IMR-90 (cell line): ENCODE data around the gene MAN1A2. TPM values are rescaled to one million over a fixed set of nuclear protein-coding genes. Genes with fewer than 3 reads are reported as not detected.

ENCODE experiments used
- ATAC-seq: fragments of 200-7000 bp; cut with Tn5 transposase; 2 replicates; pipeline ENCODE4 v1.9.1; 2020; ENCODE audit warnings: low read depth, mild to moderate bottlenecking, moderate library complexity
- BruUV-seq: library from RNA; stranded (reverse); fragments of 400-500 nt; replicated peaks from 2 replicates; lab custom pipeline; 2021; lab: Mats Ljungman, UMichigan
- CTCF ChIA-PET: fragments of 300-600 bp; formaldehyde crosslinking; extraction: SDS; loops from one replicate; lab custom pipeline; 2021; ENCODE audit warnings: antibody characterized with exemption; lab: Yijun Ruan, JAX
- POLR2A ChIA-PET: fragments of 300-600 bp; sonication (Branson Sonifier 250); formaldehyde crosslinking; loops from one replicate; lab custom pipeline; 2022; ENCODE audit warnings: antibody characterized with exemption; ENCODE audit not compliant: unreplicated experiment; lab: Charles Lee
- DNase-seq: peaks from one replicate; pipeline ENCODE4 v3.0.0; 2013
- H2AFZ ChIP-seq: replicated peaks from 2 replicates; pipeline ENCODE3; 2013; ENCODE audit warnings: low read length, mild to moderate bottlenecking; ENCODE audit not compliant: poor library complexity
- H2AK5ac ChIP-seq: 2 replicates; pipeline ENCODE4 v1.6.1; 2013; ENCODE audit warnings: low read depth, low read length, inconsistent platforms
- H2AK9ac ChIP-seq: replicated peaks from 2 replicates; pipeline ENCODE3; 2013; ENCODE audit warnings: mild to moderate bottlenecking, low read depth, low read length, moderate library complexity; ENCODE audit not compliant: poor library complexity
- H2BK120ac ChIP-seq: 2 replicates; pipeline ENCODE4 v1.6.1; 2013; ENCODE audit warnings: low read depth, low read length, inconsistent platforms
- H2BK15ac ChIP-seq: 3 replicates; pipeline ENCODE4 v1.6.1; 2013; ENCODE audit warnings: low read depth, low read length, inconsistent platforms
- H2BK20ac ChIP-seq: 2 replicates; pipeline ENCODE4 v1.6.1; 2013; ENCODE audit warnings: low read depth, mild to moderate bottlenecking, inconsistent platforms, low read length, moderate library complexity
- H2BK5ac ChIP-seq: 2 replicates; pipeline ENCODE4 v1.6.1; 2013; ENCODE audit warnings: mild to moderate bottlenecking, low read depth, low read length, inconsistent platforms; ENCODE audit not compliant: poor library complexity, severe bottlenecking
- H3K14ac ChIP-seq: replicated peaks from 2 replicates; pipeline ENCODE4 v1.6.1; 2013; ENCODE audit warnings: low read depth, low read length, inconsistent platforms
- H3K18ac ChIP-seq: 2 replicates; pipeline ENCODE4 v1.6.1; 2013; ENCODE audit warnings: low read depth, low read length, control low read depth
- H3K23ac ChIP-seq: 2 replicates; pipeline ENCODE4 v1.6.1; 2013; ENCODE audit warnings: low read depth, low read length, inconsistent platforms
- H3K27ac ChIP-seq: 2 replicates; pipeline ENCODE4 v1.5.1; 2013; ENCODE audit warnings: mild to moderate bottlenecking, control low read depth, low read length; ENCODE audit not compliant: insufficient read depth
- H3K27me3 ChIP-seq: 2 replicates; pipeline ENCODE4 v1.6.1; 2013; ENCODE audit warnings: low read length; ENCODE audit not compliant: control insufficient read depth, insufficient read depth
- H3K36me3 ChIP-seq: 2 replicates; pipeline ENCODE4 v1.6.1; 2013; ENCODE audit warnings: low read length, mixed read lengths; ENCODE audit not compliant: control insufficient read depth, insufficient read depth
- H3K4ac ChIP-seq: 2 replicates; pipeline ENCODE4 v1.6.1; 2013; ENCODE audit warnings: low read depth, low read length, inconsistent platforms
- H3K4me1 ChIP-seq: 2 replicates; pipeline ENCODE4 v1.6.1; 2013; ENCODE audit warnings: low read length, mixed read lengths; ENCODE audit not compliant: control insufficient read depth, insufficient read depth
- H3K4me2 ChIP-seq: 2 replicates; pipeline ENCODE4 v1.6.1; 2013; ENCODE audit warnings: low read depth, mild to moderate bottlenecking, control low read depth, low read length, moderate library complexity
- H3K4me3 ChIP-seq: 2 replicates; pipeline ENCODE4 v1.5.1; 2013; ENCODE audit warnings: low read depth, mild to moderate bottlenecking, control low read depth, low read length, moderate library complexity; ENCODE audit not compliant: insufficient read depth
- H3K56ac ChIP-seq: 2 replicates; pipeline ENCODE4 v1.6.1; 2013; ENCODE audit warnings: low read length, inconsistent platforms; ENCODE audit not compliant: insufficient read depth; ENCODE audit errors: extremely low read depth
- H3K79me1 ChIP-seq, 2 experiments: 2 replicates each; pipeline ENCODE4 v1.6.1; 2013; ENCODE audit warnings: low read length in 2 of 2, inconsistent platforms in 1 of 2, low read depth in 1 of 2
- H3K9ac ChIP-seq: 2 replicates; pipeline ENCODE4 v1.6.1; 2013; ENCODE audit warnings: low read depth, low read length, control low read depth
- H3K9me1 ChIP-seq: 2 replicates; pipeline ENCODE4 v1.6.1; 2013; ENCODE audit warnings: low read length, inconsistent platforms; ENCODE audit not compliant: insufficient read depth
- H3K9me3 ChIP-seq: 2 replicates; pipeline ENCODE4 v1.6.1; 2013; ENCODE audit warnings: low read length; ENCODE audit not compliant: control insufficient read depth, insufficient read depth
- H4K20me1 ChIP-seq: 2 replicates; pipeline ENCODE4 v1.6.1; 2013; ENCODE audit warnings: low read length, inconsistent platforms; ENCODE audit not compliant: insufficient read depth
- H4K5ac ChIP-seq: 2 replicates; pipeline ENCODE4 v1.6.1; 2013; ENCODE audit warnings: mild to moderate bottlenecking, low read depth, low read length, control low read depth
- H4K8ac ChIP-seq, 2 experiments: 2 replicates each; pipeline ENCODE4 v1.6.1; 2013; ENCODE audit warnings: low read depth in 2 of 2, low read length in 2 of 2, control low read depth in 1 of 2, inconsistent platforms in 1 of 2
- H4K91ac ChIP-seq: 2 replicates; pipeline ENCODE4 v1.6.1; 2013; ENCODE audit warnings: low read depth, low read length, inconsistent platforms; ENCODE audit not compliant: insufficient read depth
- CEBPB ChIP-seq: IDR thresholded peaks from 2 replicates; pipeline ENCODE4 v1.6.1; 2012; ENCODE audit warnings: low read depth, low read length, improper control_type of control experiment
- FOS ChIP-seq: fragments of 150-350 bp; IDR thresholded peaks from 2 replicates; pipeline ENCODE4 v1.6.1; 2016; ENCODE audit warnings: low read depth, low read length
- MAZ ChIP-seq: IDR thresholded peaks from 2 replicates; pipeline ENCODE4 v1.6.1; 2012; ENCODE audit warnings: low read depth, mild to moderate bottlenecking, low read length, improper control_type of control experiment, moderate library complexity, borderline replicate concordance
- MXI1 ChIP-seq: IDR thresholded peaks from 2 replicates; pipeline ENCODE4 v1.6.1; 2012; ENCODE audit warnings: low read depth, mild to moderate bottlenecking, low read length, moderate library complexity, borderline replicate concordance
- NFE2L2 ChIP-seq: fragments of 150-350 bp; IDR thresholded peaks from 2 replicates; pipeline ENCODE4 v1.6.1; 2016; ENCODE audit warnings: low read depth, mild to moderate bottlenecking, low read length
- POLR2A ChIP-seq: IDR thresholded peaks from 2 replicates; pipeline ENCODE4 v1.6.1; 2012; ENCODE audit warnings: mild to moderate bottlenecking, low read depth, low read length
- RAD21 ChIP-seq: IDR thresholded peaks from 2 replicates; pipeline ENCODE4 v1.6.1; 2012; ENCODE audit warnings: low read length, improper control_type of control experiment
- RCOR1 ChIP-seq: IDR thresholded peaks from 2 replicates; pipeline ENCODE4 v1.6.1; 2012; ENCODE audit warnings: mild to moderate bottlenecking, low read length, improper control_type of control experiment; ENCODE audit not compliant: insufficient replicate concordance
- RFX5 ChIP-seq: IDR thresholded peaks from 2 replicates; pipeline ENCODE4 v1.8.0; 2012; ENCODE audit warnings: low read depth, mild to moderate bottlenecking, low read length, moderate library complexity
- SMC3 ChIP-seq: fragments of 150-350 bp; IDR thresholded peaks from 2 replicates; pipeline ENCODE4 v1.6.1; 2016; ENCODE audit warnings: low read depth, mild to moderate bottlenecking, antibody characterized with exemption, low read length, moderate library complexity
- USF2 ChIP-seq: fragments of 150-350 bp; IDR thresholded peaks from 2 replicates; pipeline ENCODE4 v1.6.1; 2017; ENCODE audit warnings: mild to moderate bottlenecking, antibody characterized with exemption, low read length, low read depth
- WGBS, 2 experiments: methylation state at CpG; one replicate each; pipeline versions ENCODE4 v1.1.5 to v1.1.7; 2013; ENCODE audit warnings: missing lambda C conversion rate in 2 of 2; ENCODE audit not compliant: insufficient read length in 1 of 2; ENCODE audit errors: extremely low coverage in 2 of 2; 5-methylcytosine and 5-hydroxymethylcytosine counted together
- dilution Hi-C: fragments of 300-500 bp; cut with HindIII; formaldehyde crosslinking; loops from one replicate; pipeline ENCODE4 v1.14.3; 2018; ENCODE audit warnings: low sequenced_read_pairs; ENCODE audit not compliant: unreplicated experiment
- in situ Hi-C: fragments of 300-500 bp; cut with MboI; formaldehyde crosslinking; loops from 3 replicates; pipeline ENCODE4 v1.14.3; 2019; ENCODE audit warnings: low sequenced_read_pairs, inconsistent platforms, mixed read lengths
- intact Hi-C: fragments of 100-400 bp; cut with micrococcal nuclease; formaldehyde crosslinking; loops from 2 replicates; pipeline ENCODE4 v1.10.0; 2022
- polyA plus RNA-seq, 3 experiments: library from polyadenylated mRNA; depleted of rRNA; stranded (reverse); fragments of >200 nt; gene quantifications; 2 replicates each; pipeline ENCODE4 v1.2.3, GENCODE V29; 2012; ENCODE audit warnings: low replicate concordance in 1 of 3
- total RNA-seq: library from RNA; depleted of rRNA; stranded (reverse); fragments of >200 nt; gene quantifications from 2 replicates; pipeline ENCODE4 v1.2.3, GENCODE V29; 2012
- TF ChIP-seq, protein P1 (sequence below): conservative IDR thresholded peaks from 2 replicates; pipeline ENCODE4 v1.5.1; 2012; ENCODE audit warnings: mild to moderate bottlenecking, low read depth, low read length, improper control_type of control experiment

The MAN1A2 gene
- total and polyA plus RNA-seq, 2 of the 4 experiments (the other 2 are of a cell fraction) = 12.4 to 29.4 TPM

- Histone ChIP-seq H3K14ac (no peak overlapping the region), H3K4ac (no peak overlapping the region), H3K4me1 (no peaks in the 10 kb centered on the region), H2BK5ac (no peak overlapping the region), H3K27me3 (no peaks in the 10 kb centered on the region), H3K9ac (no peak overlapping the region), H2AK5ac (no peak overlapping the region), H2AK9ac (no peak overlapping the region), H3K18ac (no peak overlapping the region), H3K4me3 (no peak overlapping the region), H4K5ac (no peak overlapping the region), H2AFZ (no peak overlapping the region), H4K8ac (no peak overlapping the region), H3K23ac (no peak overlapping the region), H3K79me1 (peaks cover 5 to 9% of the 10 kb centered on the region in 2 experiments; a peak in 1 of 4 replicates), H3K56ac (no peak overlapping the region), H2BK120ac (no peak overlapping the region), H3K9me1 (no peaks in the 10 kb centered on the region), H4K20me1 (no peaks in the 10 kb centered on the region; the same call in 1 of the 2 replicates), H4K91ac (no peak overlapping the region), H3K36me3 (peaks cover 2% of the 10 kb centered on the region; the same call in 1 of the 2 replicates), H3K27ac (no peak overlapping the region), H3K9me3 (no peaks in the 10 kb centered on the region), H3K4me2 (no peak overlapping the region), H2BK15ac (no peak overlapping the region), H2BK20ac (no peak overlapping the region)
- no peak for ATAC-seq
- in situ Hi-C loops (no loop called here), dilution Hi-C loops (no loop called here), intact Hi-C loops (no loop called here)
- DNase-seq = no peak
- BruUV-seq = no TSS peak
- no peak for TF ChIP-seq MAZ
- no peak for TF ChIP-seq POLR2A
- TF ChIP-seq SMC3 = no peak
- no peak for TF ChIP-seq RAD21
- TF ChIP-seq CEBPB = no peak
- no peak for TF ChIP-seq USF2
- TF ChIP-seq, protein P1, sequence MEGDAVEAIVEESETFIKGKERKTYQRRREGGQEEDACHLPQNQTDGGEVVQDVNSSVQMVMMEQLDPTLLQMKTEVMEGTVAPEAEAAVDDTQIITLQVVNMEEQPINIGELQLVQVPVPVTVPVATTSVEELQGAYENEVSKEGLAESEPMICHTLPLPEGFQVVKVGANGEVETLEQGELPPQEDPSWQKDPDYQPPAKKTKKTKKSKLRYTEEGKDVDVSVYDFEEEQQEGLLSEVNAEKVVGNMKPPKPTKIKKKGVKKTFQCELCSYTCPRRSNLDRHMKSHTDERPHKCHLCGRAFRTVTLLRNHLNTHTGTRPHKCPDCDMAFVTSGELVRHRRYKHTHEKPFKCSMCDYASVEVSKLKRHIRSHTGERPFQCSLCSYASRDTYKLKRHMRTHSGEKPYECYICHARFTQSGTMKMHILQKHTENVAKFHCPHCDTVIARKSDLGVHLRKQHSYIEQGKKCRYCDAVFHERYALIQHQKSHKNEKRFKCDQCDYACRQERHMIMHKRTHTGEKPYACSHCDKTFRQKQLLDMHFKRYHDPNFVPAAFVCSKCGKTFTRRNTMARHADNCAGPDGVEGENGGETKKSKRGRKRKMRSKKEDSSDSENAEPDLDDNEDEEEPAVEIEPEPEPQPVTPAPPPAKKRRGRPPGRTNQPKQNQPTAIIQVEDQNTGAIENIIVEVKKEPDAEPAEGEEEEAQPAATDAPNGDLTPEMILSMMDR = no peak
- TF ChIP-seq RCOR1 = no peak
- no peak for TF ChIP-seq NFE2L2
- no peak for TF ChIP-seq RFX5
- no peak for TF ChIP-seq FOS
- TF ChIP-seq MXI1 = no peak
- ChIA-PET POLR2A (no interaction called here), CTCF (no interaction called here)
- no CpG with 5 or more reads among the region's 2 CpGs for WGBS, 2 experiments
These were observed 86.7 kb downstream of the MAN1A2 start for GRCh38 chr1:117453958-117454357.
